Keratinocyte (primary cell): ENCODE results near the gene MANSC4. TPM values are rescaled to one million over a fixed set of nuclear protein-coding genes. Genes with fewer than 3 reads are reported as not detected.

Experiments
- DNase-seq: peaks from one replicate; pipeline ENCODE4 v3.0.0-alpha.2; 2011; ENCODE audit warnings: low read depth, missing footprints, low spot score
- FAIRE-seq: peaks from 2 replicates; lab custom pipeline; 2011; peaks lifted over from hg19 to GRCh38; lab: Jason Lieb, UNC
- H2AFZ ChIP-seq: 2 replicates; pipeline ENCODE4 v1.6.0; 2012; ENCODE audit warnings: low read length, control low read depth, inconsistent platforms; ENCODE audit not compliant: control insufficient read depth
- H3K27ac ChIP-seq: 2 replicates; pipeline ENCODE4 v1.5.1; 2011; ENCODE audit warnings: low read length; ENCODE audit not compliant: control insufficient read depth, insufficient read depth
- H3K27me3 ChIP-seq: 3 replicates; pipeline ENCODE4 v1.6.0; 2011; ENCODE audit warnings: low read length; ENCODE audit not compliant: control insufficient read depth, insufficient read depth; ENCODE audit errors: extremely low read depth
- H3K36me3 ChIP-seq, 2 experiments: 2 replicates in 1 of 2; 3 replicates in 1 of 2; pipeline ENCODE4 v1.5.1; 2011; ENCODE audit warnings: low read length in 2 of 2, mild to moderate bottlenecking in 1 of 2; ENCODE audit not compliant: control insufficient read depth in 2 of 2, insufficient read depth in 2 of 2; ENCODE audit errors: extremely low read depth in 1 of 2
- H3K4me1 ChIP-seq: 3 replicates; pipeline ENCODE4 v1.5.1; 2011; ENCODE audit warnings: low read length; ENCODE audit not compliant: control insufficient read depth, insufficient read depth; ENCODE audit errors: extremely low read depth
- H3K4me2 ChIP-seq: 3 replicates; pipeline ENCODE4 v1.6.0; 2011; ENCODE audit warnings: low read depth, low read length; ENCODE audit not compliant: control insufficient read depth, insufficient read depth; ENCODE audit errors: extremely low read depth
- H3K4me3 ChIP-seq, 3 experiments: fragments of 200-600 bp in 1 of 3; sonication (generic) in 1 of 3; 2 replicates in 2 of 3; 3 replicates in 1 of 3; pipeline ENCODE4 v1.5.1; 2011 to 2016; ENCODE audit warnings: low read length in 3 of 3, mild to moderate bottlenecking in 3 of 3, control low read depth in 2 of 3, inconsistent platforms in 1 of 3, low read depth in 1 of 3, mixed read lengths in 1 of 3, mixed run types in 1 of 3, moderate library complexity in 1 of 3; ENCODE audit not compliant: control insufficient read depth in 2 of 3, insufficient read depth in 2 of 3; ENCODE audit errors: extremely low read depth in 1 of 3
- H3K79me2 ChIP-seq: 2 replicates; pipeline ENCODE4 v1.6.0; 2012; ENCODE audit warnings: low read length; ENCODE audit not compliant: control insufficient read depth, insufficient read depth
- H3K9ac ChIP-seq: 3 replicates; pipeline ENCODE4 v1.6.0; 2011; ENCODE audit warnings: low read length; ENCODE audit not compliant: control insufficient read depth, insufficient read depth; ENCODE audit errors: extremely low read depth
- H3K9me1 ChIP-seq: 3 replicates; pipeline ENCODE4 v1.6.0; 2011; ENCODE audit warnings: low read length; ENCODE audit not compliant: control insufficient read depth, insufficient read depth; ENCODE audit errors: extremely low read depth
- H3K9me3 ChIP-seq: 2 replicates; pipeline ENCODE4 v1.5.1; 2012; ENCODE audit warnings: low read depth, low read length; ENCODE audit not compliant: control insufficient read depth
- H4K20me1 ChIP-seq: 3 replicates; pipeline ENCODE4 v1.6.0; 2011; ENCODE audit warnings: low read length; ENCODE audit not compliant: control insufficient read depth, insufficient read depth; ENCODE audit errors: extremely low read depth
- EZH2 ChIP-seq: IDR thresholded peaks from one replicate; pipeline ENCODE4 v1.6.1; 2012; ENCODE audit warnings: inconsistent platforms, mild to moderate bottlenecking, low read length, moderate library complexity
- dilution Hi-C: fragments of 300-500 bp; cut with MboI; formaldehyde crosslinking; loops from one replicate; pipeline ENCODE4 v1.7.0; 2020; ENCODE audit warnings: low sequenced_read_pairs; ENCODE audit not compliant: extremely low pct_ligation_motif_present
- polyA plus RNA-seq, 5 experiments: library from polyadenylated mRNA; depleted of rRNA in 3 of 5; stranded (reverse) in 3 of 5; stranded (forward) in 1 of 5; unstranded in 1 of 5; fragments of >200 nt; gene quantifications; 1 replicate in 1 of 5; 2 replicates in 3 of 5; 3 replicates in 1 of 5; pipeline versions ENCODE4 v1.2.1 to v1.2.3, GENCODE V29; 2011 to 2012; ENCODE audit warnings: missing spikeins in 2 of 5, low read depth in 1 of 5, low replicate concordance in 1 of 5
- TF ChIP-seq, protein P1 (sequence below), 3 experiments: IDR thresholded peaks in 1 of 3; conservative IDR thresholded peaks in 1 of 3; optimal IDR thresholded peaks in 1 of 3; 2 replicates in 2 of 3; 3 replicates in 1 of 3; pipeline versions ENCODE3 to v1.5.1; 2011; ENCODE audit warnings: low read length in 3 of 3, mild to moderate bottlenecking in 3 of 3, moderate library complexity in 2 of 3, control low read depth in 1 of 3, inconsistent platforms in 1 of 3; ENCODE audit not compliant: insufficient read depth in 2 of 3; ENCODE audit errors: extremely low read depth in 1 of 3

MANSC4 gene
- polyA plus RNA-seq, 1 donor (not counting 4 experiments of a cell fraction or from before 2014, with no cell fraction given) = 0.67 TPM

DNA sequence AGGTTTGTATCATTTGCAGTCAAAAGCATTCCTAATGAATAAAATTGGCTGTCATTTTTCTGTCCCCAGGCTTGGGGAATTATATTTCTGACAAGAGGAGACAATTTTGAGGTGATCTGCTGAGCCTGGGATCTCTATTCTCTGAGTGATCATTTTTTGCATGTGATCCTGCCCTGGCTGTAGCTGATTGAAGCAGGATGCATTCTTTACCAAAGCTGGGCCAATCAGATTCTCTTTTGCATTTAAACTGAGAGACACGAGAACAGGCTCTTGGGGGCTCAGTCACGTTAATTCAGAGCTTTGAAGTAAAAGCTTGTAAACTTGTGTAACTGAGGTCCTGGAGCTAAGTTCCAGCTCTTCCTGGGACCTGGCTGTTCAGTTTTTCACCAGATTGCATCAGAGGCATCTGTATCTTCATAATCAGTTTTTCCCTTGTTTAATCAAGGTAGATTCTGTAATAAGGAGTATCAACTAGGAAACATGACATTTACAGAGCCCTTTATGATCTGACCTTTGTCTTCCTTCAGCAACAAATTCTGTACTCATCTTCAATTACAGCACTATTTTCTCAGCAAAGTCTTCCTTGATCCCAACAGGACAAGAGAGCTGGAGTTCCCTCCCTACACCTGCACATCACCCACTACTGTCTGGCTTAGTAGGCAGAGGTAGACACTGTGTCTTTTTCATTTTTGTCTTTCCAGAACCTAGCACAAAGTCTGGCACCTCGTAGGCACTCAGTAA, 35.0 kb upstream of the MANSC4 start:
- H3K4me2 ChIP-seq = no peak overlapping the region
- no peak for FAIRE-seq

GRCh38 chr12:27814411-27814810, 34.4 kb upstream of the MANSC4 start:
- DNase-seq (no peak), FAIRE-seq (no peak)
- H3K4me3 ChIP-seq = no peak overlapping the region
- dilution Hi-C loops = no loop called here
- H3K4me1 ChIP-seq = peaks cover 4% of the 10 kb centered on the region
- H3K27me3 ChIP-seq = no peaks in the 10 kb centered on the region
- H4K20me1 ChIP-seq = no peaks in the 10 kb centered on the region
- H3K9me3 ChIP-seq = no peaks in the 10 kb centered on the region
- no peaks in the 10 kb centered on the region for H3K9me1 ChIP-seq
- no peak overlapping the region for H3K4me2 ChIP-seq
- no peaks in the 10 kb centered on the region for H3K79me2 ChIP-seq
- H3K27ac ChIP-seq = no peak overlapping the region
- H3K9ac ChIP-seq = no peak overlapping the region
- no peaks in the 10 kb centered on the region for H3K36me3 ChIP-seq
- no peak overlapping the region for H2AFZ ChIP-seq
- TF ChIP-seq EZH2 = no peak
- TF ChIP-seq, protein P1, sequence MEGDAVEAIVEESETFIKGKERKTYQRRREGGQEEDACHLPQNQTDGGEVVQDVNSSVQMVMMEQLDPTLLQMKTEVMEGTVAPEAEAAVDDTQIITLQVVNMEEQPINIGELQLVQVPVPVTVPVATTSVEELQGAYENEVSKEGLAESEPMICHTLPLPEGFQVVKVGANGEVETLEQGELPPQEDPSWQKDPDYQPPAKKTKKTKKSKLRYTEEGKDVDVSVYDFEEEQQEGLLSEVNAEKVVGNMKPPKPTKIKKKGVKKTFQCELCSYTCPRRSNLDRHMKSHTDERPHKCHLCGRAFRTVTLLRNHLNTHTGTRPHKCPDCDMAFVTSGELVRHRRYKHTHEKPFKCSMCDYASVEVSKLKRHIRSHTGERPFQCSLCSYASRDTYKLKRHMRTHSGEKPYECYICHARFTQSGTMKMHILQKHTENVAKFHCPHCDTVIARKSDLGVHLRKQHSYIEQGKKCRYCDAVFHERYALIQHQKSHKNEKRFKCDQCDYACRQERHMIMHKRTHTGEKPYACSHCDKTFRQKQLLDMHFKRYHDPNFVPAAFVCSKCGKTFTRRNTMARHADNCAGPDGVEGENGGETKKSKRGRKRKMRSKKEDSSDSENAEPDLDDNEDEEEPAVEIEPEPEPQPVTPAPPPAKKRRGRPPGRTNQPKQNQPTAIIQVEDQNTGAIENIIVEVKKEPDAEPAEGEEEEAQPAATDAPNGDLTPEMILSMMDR (optimal IDR thresholded peaks at IDR 0.05 in 1 of 3, IDR thresholded peaks at IDR 0.05 in 1 of 3, conservative IDR thresholded peaks at IDR 0.05 in 1 of 3; ENCODE audit: extremely low read depth in 1 of 3, insufficient read depth in 2 of 3, low read length in 3 of 3) = no peak

More for the DNA sequence above, 35.0 kb upstream of the MANSC4 start:
- no peak overlapping the region for H2AFZ ChIP-seq
- H3K79me2 ChIP-seq = no peaks in the 10 kb centered on the region
- H3K9me1 ChIP-seq = no peaks in the 10 kb centered on the region
- no peaks in the 10 kb centered on the region for H3K27me3 ChIP-seq
- no peak overlapping the region for H3K4me3 ChIP-seq
- H3K4me1 ChIP-seq = peaks cover 4% of the 10 kb centered on the region
- no peaks in the 10 kb centered on the region for H3K36me3 ChIP-seq
- H3K9ac ChIP-seq = no peak overlapping the region
- no peak overlapping the region for H3K27ac ChIP-seq
- dilution Hi-C loops = no loop called here
- no peaks in the 10 kb centered on the region for H3K9me3 ChIP-seq
- TF ChIP-seq, protein P1 (optimal IDR thresholded peaks at IDR 0.05 in 1 of 3, IDR thresholded peaks at IDR 0.05 in 1 of 3, conservative IDR thresholded peaks at IDR 0.05 in 1 of 3; ENCODE audit: extremely low read depth in 1 of 3, insufficient read depth in 2 of 3, low read length in 3 of 3) = no peak
- TF ChIP-seq EZH2 = no peak
- no peaks in the 10 kb centered on the region for H4K20me1 ChIP-seq
- DNase-seq = no peak
